PFSK-1 (cell line): ENCODE data around the gene GATD1.

ENCODE experiments used
- FOXP2 ChIP-seq: optimal IDR thresholded peaks from 2 replicates; pipeline ENCODE3; 2011; ENCODE audit warnings: borderline replicate concordance, control low read depth, inconsistent platforms; ENCODE audit not compliant: insufficient read depth; ENCODE audit errors: extremely low read length, extremely low read depth
- POLR2AphosphoS5 ChIP-seq: IDR thresholded peaks from 2 replicates; pipeline ENCODE4 v1.6.1; 2012; ENCODE audit warnings: low read depth, mild to moderate bottlenecking, control low read depth, low read length, moderate library complexity
- TAF1 ChIP-seq: IDR thresholded peaks from 2 replicates; pipeline ENCODE4 v1.6.1; 2012; ENCODE audit warnings: low read length, control low read depth, borderline replicate concordance; ENCODE audit not compliant: insufficient read depth

GRCh38 chr11:802018-802617, 24.8 kb upstream of the GATD1 start:
- TF ChIP-seq TAF1 (no peak), POLR2AphosphoS5 (no peak), FOXP2 (no peak)
